ENCODE measurements around the gene DAG1. TPM values are rescaled to one million over a fixed set of nuclear protein-coding genes. Genes with fewer than 3 reads are reported as not detected.

Gene DAG1
- total RNA-seq, 4 donors from 2014 or later = 42.1 to 102 (median 76.6) TPM

DNA sequence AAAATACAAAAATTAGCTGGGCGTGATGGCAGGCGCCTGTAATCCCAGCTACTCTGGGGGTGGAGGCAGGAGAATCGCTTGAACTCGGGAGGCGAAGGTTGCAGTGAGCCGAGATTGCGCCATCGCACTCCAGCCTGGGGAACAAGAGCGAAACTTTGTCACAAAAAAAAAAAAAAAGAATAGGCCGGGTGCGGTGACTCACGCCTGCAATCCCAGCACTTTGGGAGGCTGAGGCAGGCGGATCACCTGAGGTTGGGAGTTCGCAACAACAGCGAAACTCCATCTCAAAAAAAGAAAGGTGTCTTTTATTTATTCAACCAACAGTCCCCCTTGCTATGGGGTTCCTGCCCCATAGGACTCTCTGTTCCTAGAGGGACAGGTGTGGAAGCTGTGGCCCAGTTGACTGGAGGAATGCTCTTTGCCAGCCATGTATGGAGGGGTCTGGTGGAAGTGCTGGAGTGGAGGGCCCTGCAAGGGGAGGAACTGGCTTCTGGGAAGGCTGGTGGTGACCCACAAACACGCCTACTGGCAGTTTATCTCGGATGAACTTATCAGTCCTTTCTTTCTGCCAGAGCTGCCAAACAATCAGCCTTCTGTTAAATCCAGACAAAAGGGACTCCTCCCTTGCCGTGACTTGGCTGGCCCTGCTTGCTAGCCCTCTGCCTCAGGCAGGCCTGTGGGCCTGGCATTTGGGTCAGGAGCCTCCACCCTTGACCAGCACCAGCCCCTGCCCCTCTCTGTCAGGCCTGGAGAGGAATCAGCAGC, 4.6 kb upstream of the DAG1 start:
- no peaks in the 10 kb centered on the region for H3K9me3 ChIP-seq
- H3K36me3 ChIP-seq = no peaks in the 10 kb centered on the region
- no peak for DNase-seq (ENCODE audit: low spot score in 2 of 2)
- no peaks in the 10 kb centered on the region for H3K27me3 ChIP-seq
- H3K27ac ChIP-seq = peak overlapping the region; percentile 50
- 83% methylated on average over 17 of the region's 18 CpGs for WGBS
- peaks cover 39% of the 10 kb centered on the region for H3K4me1 ChIP-seq
- TF ChIP-seq POLR2AphosphoS5 (IDR thresholded peaks at IDR 0.05) (no peak), POLR2A (IDR thresholded peaks at IDR 0.05) (no peak)
- H3K4me3 ChIP-seq = no peak overlapping the region

DNA sequence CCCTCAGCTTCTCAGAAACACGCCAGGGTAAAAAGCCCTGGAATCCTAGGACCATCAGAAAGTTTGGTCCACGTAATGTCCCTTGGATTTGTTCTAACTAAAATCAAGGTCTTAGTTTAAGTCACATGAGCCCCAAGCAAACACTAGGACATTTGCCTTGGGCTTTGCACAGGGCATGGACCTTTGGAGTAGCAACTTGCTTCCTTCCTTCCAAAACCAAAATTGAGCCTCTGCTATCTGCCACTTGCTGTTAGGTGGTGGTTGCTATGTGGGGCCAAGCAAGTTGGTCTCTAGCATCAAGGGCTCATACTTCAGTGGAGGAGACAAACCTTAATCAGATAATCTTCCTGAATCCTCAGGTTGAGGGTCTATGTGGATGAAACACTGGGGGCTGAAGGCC, 4.0 kb upstream of the DAG1 start:
- Histone ChIP-seq H3K4me1 (peaks cover 37% of the 10 kb centered on the region), H3K27me3 (no peaks in the 10 kb centered on the region), H3K27ac (peak overlapping the region; percentile 50), H3K4me3 (no peak overlapping the region), H3K9me3 (no peaks in the 10 kb centered on the region), H3K36me3 (no peaks in the 10 kb centered on the region)
- TF ChIP-seq EP300 (IDR thresholded peaks at IDR 0.05) = no peak
- TF ChIP-seq POLR2A (IDR thresholded peaks at IDR 0.05) = no peak
- no peak for TF ChIP-seq POLR2AphosphoS5 (IDR thresholded peaks at IDR 0.05)
- TF ChIP-seq, protein P1, sequence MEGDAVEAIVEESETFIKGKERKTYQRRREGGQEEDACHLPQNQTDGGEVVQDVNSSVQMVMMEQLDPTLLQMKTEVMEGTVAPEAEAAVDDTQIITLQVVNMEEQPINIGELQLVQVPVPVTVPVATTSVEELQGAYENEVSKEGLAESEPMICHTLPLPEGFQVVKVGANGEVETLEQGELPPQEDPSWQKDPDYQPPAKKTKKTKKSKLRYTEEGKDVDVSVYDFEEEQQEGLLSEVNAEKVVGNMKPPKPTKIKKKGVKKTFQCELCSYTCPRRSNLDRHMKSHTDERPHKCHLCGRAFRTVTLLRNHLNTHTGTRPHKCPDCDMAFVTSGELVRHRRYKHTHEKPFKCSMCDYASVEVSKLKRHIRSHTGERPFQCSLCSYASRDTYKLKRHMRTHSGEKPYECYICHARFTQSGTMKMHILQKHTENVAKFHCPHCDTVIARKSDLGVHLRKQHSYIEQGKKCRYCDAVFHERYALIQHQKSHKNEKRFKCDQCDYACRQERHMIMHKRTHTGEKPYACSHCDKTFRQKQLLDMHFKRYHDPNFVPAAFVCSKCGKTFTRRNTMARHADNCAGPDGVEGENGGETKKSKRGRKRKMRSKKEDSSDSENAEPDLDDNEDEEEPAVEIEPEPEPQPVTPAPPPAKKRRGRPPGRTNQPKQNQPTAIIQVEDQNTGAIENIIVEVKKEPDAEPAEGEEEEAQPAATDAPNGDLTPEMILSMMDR (IDR thresholded peaks at IDR 0.05) = no peak
- WGBS = 71% methylated on average over 1 of the region's 2 CpGs
- DNase-seq (ENCODE audit: low spot score in 2 of 2) = no peak

DNA sequence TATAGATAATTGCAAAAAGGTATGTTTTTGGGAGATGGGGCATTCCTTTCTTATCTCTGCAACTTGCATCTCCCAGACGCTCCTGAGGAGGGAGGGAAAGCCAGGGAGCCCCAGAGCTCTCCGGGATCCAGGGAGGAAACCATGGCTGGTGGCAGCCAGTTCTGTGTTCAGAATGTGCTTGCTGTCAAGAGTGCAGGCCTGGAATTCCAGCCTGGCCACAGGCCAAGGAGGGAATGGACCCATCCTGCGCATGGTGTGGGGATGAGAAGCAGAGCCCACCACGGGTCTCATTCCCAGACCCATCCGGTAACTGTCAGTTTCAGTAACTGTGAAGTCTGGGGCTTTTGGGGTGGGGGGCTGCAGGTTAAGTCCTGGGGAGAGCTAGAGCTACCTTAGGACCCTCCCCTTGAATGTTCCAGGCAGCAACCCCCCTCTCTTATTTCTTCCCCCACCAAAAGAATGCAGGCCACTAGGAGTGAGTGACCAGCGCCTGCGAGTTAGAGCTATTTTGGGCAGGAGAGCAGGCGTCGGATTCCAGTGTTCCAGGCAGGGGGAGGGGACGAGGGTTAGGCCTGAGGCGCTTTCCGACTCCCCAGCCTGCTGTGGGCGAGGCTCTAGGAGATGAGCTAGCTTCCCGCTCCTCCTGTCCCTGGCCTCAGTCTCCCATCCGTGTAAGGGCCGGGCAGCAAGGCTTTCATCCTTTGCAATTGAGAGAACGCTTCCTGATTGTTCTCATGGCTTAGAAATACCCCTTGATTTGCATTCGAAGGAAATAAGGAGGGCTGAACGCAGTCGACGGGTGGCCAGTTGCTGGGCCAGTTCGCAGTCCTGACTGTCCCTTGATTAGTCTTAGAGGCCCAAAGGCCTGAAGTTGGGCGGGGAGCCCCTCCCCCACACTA, 781 bp upstream of the DAG1 start:
- WGBS = 15% methylated on average over 18 of the region's 23 CpGs
- Histone ChIP-seq H3K36me3 (no peaks in the 10 kb centered on the region), H3K27me3 (no peaks in the 10 kb centered on the region), H3K27ac (peak overlapping the region; percentile 96), H3K9me3 (no peaks in the 10 kb centered on the region), H3K4me3 (peak overlapping the region; percentile 83), H3K4me1 (peaks cover 38% of the 10 kb centered on the region)
- TF ChIP-seq POLR2A (IDR thresholded peaks at IDR 0.05) (no peak), EP300 (IDR thresholded peaks at IDR 0.05) (no peak), POLR2AphosphoS5 (IDR thresholded peaks at IDR 0.05) (no peak)
- TF ChIP-seq, protein P1 (IDR thresholded peaks at IDR 0.05) = no peak
- peak; percentile 84 to 86 for DNase-seq (ENCODE audit: low spot score in 2 of 2)

- peak overlapping the region; percentile 96 for H3K27ac ChIP-seq
- H3K36me3 ChIP-seq = no peaks in the 10 kb centered on the region
- WGBS = 2% methylated on average over 23 of the region's 23 CpGs
- H3K4me1 ChIP-seq = peaks cover 32% of the 10 kb centered on the region
- DNase-seq (ENCODE audit: low spot score in 2 of 2) = no peak
- no peaks in the 10 kb centered on the region for H3K27me3 ChIP-seq
- peak overlapping the region; percentile 83 for H3K4me3 ChIP-seq
- no peaks in the 10 kb centered on the region for H3K9me3 ChIP-seq
- TF ChIP-seq POLR2AphosphoS5 (IDR thresholded peaks at IDR 0.05) (no peak), POLR2A (IDR thresholded peaks at IDR 0.05) (no peak), EP300 (IDR thresholded peaks at IDR 0.05) (no peak)
- TF ChIP-seq, protein P1 (IDR thresholded peaks at IDR 0.05) = no peak
These were observed 800 bp downstream of the DAG1 start for GRCh38 chr3:49470714-49471420.

DNA sequence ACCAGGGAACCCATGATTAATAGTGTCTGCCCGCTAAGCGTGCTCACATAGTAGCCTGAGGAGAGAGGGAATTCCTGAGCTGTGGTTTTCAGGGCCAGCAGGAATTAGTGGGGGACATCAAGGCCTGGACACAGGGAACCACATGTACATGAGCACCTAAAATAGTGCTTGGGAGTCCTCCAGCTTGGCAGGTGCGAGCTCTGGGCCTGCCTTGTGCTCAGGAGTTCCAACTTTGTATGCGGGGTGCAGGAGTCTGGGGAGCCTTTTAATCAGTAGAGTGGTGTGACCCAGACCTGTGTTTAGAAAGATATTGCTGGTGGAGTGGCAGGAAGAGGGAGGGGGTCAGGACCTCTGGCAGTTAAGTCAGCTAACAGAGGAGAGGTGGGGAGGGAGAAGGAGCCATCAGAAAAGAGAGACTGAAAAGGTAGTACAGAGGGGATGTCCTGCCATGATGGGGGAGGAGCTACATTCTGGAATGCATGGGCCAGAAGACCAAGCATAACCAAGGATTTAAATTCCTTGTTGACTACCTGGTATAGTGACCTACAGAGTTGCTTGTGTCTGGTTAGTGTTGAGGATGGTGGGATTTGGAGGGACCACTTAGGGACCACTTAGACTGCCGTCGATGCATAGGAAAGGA, 1.9 kb downstream of the DAG1 start:
- DNase-seq (ENCODE audit: low spot score in 2 of 2) = no peak
- Histone ChIP-seq H3K4me1 (peaks cover 32% of the 10 kb centered on the region), H3K27ac (peak overlapping the region; percentile 96), H3K9me3 (no peaks in the 10 kb centered on the region), H3K4me3 (peak overlapping the region; percentile 83), H3K27me3 (no peaks in the 10 kb centered on the region), H3K36me3 (peaks cover under 1% of the 10 kb centered on the region)
- TF ChIP-seq POLR2A (IDR thresholded peaks at IDR 0.05) = no peak
- TF ChIP-seq, protein P1 (IDR thresholded peaks at IDR 0.05) = no peak
- WGBS = 72% methylated on average over 6 of the region's 6 CpGs
